HepG2 (cell line): ENCODE measurements around the gene RIOK3. TPM values are rescaled to one million over a fixed set of nuclear protein-coding genes. Genes with fewer than 3 reads are reported as not detected.

Experiments
- ELF1 ChIP-seq: sonication (generic); formaldehyde crosslinking; IDR thresholded peaks from 2 replicates; pipeline ENCODE4 v1.4.0; 2020; ENCODE audit warnings: missing genetic modification reagents
- ELF3 ChIP-seq: IDR thresholded peaks from 2 replicates; pipeline ENCODE4 v1.6.1; 2016; ENCODE audit warnings: missing genetic modification reagents, missing compliant biosample characterization
- FOXO4 ChIP-seq: sonication (generic); formaldehyde crosslinking; conservative IDR thresholded peaks from 2 replicates; pipeline ENCODE4 v1.8.1; 2023; ENCODE audit warnings: missing genetic modification reagents
- GPN1 ChIP-seq: sonication (generic); formaldehyde crosslinking; IDR thresholded peaks from 2 replicates; pipeline ENCODE4 v1.5.1; 2020; ENCODE audit warnings: missing genetic modification reagents, borderline replicate concordance
- SIN3B ChIP-seq: fragments of 150-350 bp; IDR thresholded peaks from 2 replicates; pipeline ENCODE4 v1.6.1; 2014; ENCODE audit warnings: low read length
- ZBED4 ChIP-seq: sonication (generic); formaldehyde crosslinking; IDR thresholded peaks from 2 replicates; pipeline ENCODE4 v1.4.0; 2020; ENCODE audit warnings: missing genetic modification reagents, borderline replicate concordance
- ZBTB10 ChIP-seq: sonication (generic); formaldehyde crosslinking; IDR thresholded peaks from 2 replicates; pipeline ENCODE4 v1.4.0; 2020; ENCODE audit warnings: missing genetic modification reagents, borderline replicate concordance
- ZBTB3 ChIP-seq: sonication (generic); formaldehyde crosslinking; IDR thresholded peaks from 2 replicates; pipeline ENCODE4 v1.4.0; 2020; ENCODE audit warnings: low read depth, mild to moderate bottlenecking, moderate library complexity, missing genetic modification reagents, borderline replicate concordance
- ZFP62 ChIP-seq: sonication (generic); formaldehyde crosslinking; IDR thresholded peaks from 2 replicates; pipeline ENCODE4 v1.4.0; 2020; ENCODE audit warnings: missing genetic modification reagents
- ZMYM4 ChIP-seq: sonication (generic); formaldehyde crosslinking; IDR thresholded peaks from 2 replicates; pipeline ENCODE4 v1.8.1; 2023; ENCODE audit warnings: mild to moderate bottlenecking, missing genetic modification reagents
- ZNF350 ChIP-seq: sonication (generic); formaldehyde crosslinking; IDR thresholded peaks from 2 replicates; pipeline ENCODE4 v1.4.0; 2020; ENCODE audit warnings: mild to moderate bottlenecking, low read depth, missing genetic modification reagents, borderline replicate concordance
- ZNF556 ChIP-seq: sonication (generic); formaldehyde crosslinking; IDR thresholded peaks from 2 replicates; pipeline ENCODE4 v1.4.0; 2020; ENCODE audit warnings: mild to moderate bottlenecking, missing genetic modification reagents, borderline replicate concordance
- ZNF747 ChIP-seq: sonication (generic); formaldehyde crosslinking; IDR thresholded peaks from 2 replicates; pipeline ENCODE4 v1.8.1; 2023; ENCODE audit warnings: missing genetic modification reagents, mild to moderate bottlenecking, borderline replicate concordance
- ZSCAN20 ChIP-seq: sonication (generic); formaldehyde crosslinking; IDR thresholded peaks from 2 replicates; pipeline ENCODE4 v1.4.0; 2020; ENCODE audit warnings: missing genetic modification reagents, mild to moderate bottlenecking, borderline replicate concordance
- polyA plus RNA-seq, 8 experiments: library from polyadenylated mRNA; depleted of rRNA in 3 of 8; stranded (reverse) in 7 of 8; unstranded in 1 of 8; fragments of >200 nt; fragmentation: Illumina TruSeq in 4 of 8; extraction: Trizol in 4 of 8; gene quantifications; 2 replicates each; pipeline versions ENCODE4 v1.2.1 to v1.2.3, GENCODE V29; 2011 to 2016; ENCODE audit warnings: low read depth in 4 of 8, missing spikeins in 1 of 8, mixed read lengths in 1 of 8; ENCODE audit not compliant: insufficient read depth in 1 of 8
- total RNA-seq, 5 experiments: library from RNA; depleted of rRNA; stranded (reverse); fragments of >200 nt; fragmentation: Illumina TruSeq; extraction: Trizol; gene quantifications; 2 replicates each; pipeline ENCODE4 v1.2.3, GENCODE V29; 2016; ENCODE audit warnings: low read depth in 1 of 5
- TF ChIP-seq, protein P1 (sequence below): sonication (generic); formaldehyde crosslinking; IDR thresholded peaks from 2 replicates; pipeline ENCODE4 v1.8.1; 2023; ENCODE audit warnings: mild to moderate bottlenecking, missing genetic modification reagents
- TF ChIP-seq, protein P2 (sequence below): sonication (generic); formaldehyde crosslinking; IDR thresholded peaks from 2 replicates; pipeline ENCODE4 v1.8.1; 2023; ENCODE audit warnings: mild to moderate bottlenecking, missing genetic modification reagents
- TF ChIP-seq, protein P3 (sequence below): sonication (generic); formaldehyde crosslinking; IDR thresholded peaks from 2 replicates; pipeline ENCODE4 v1.5.0; 2020; ENCODE audit warnings: mild to moderate bottlenecking, missing genetic modification reagents

Gene RIOK3
- total and polyA plus RNA-seq, 2 of the 13 experiments (the other 11 are each of a cell fraction or from before 2014, with no cell fraction given) = 26.7 to 36.0 TPM

DNA sequence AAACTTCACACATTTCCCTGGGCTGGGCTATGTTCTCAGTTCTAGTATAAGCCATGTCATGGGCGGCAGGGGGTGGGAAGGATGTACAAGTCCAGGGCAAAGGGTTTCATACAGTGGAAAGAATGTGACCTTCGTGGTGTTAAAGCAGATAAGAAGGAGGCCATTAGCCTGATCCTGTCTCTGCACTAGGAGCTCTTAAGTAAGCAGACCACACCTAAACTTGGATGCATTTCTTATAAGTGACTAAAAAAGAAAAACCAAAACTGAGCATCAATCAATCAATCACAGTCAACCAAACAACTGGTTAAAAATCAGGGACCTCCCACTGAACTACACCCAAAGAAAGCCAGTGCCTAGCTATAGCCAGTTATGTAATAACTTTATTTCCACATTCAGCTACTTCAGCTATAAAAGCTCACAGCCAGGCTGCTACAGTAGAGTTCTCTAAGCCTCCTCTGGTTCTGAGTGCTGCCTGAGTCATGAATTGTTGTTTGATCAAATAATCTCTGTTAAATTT lies 46.8 kb upstream of the RIOK3 start (continued):
- TF ChIP-seq ZBTB10 (CRISPR knock-in tag) (no peak), GPN1 (CRISPR knock-in tag) (no peak), ZNF350 (CRISPR knock-in tag) (no peak), ZFP62 (CRISPR knock-in tag) (no peak), SIN3B (no peak), ZNF747 (no peak), ZBTB3 (no peak), ZMYM4 (CRISPR knock-in tag) (peak; percentile 31; the same call in 1 of the 2 replicates), FOXO4 (CRISPR knock-in tag) (no peak), ZNF556 (CRISPR knock-in tag) (no peak), ZSCAN20 (no peak), ELF1 (CRISPR knock-in tag) (no peak), ELF3 (CRISPR knock-in tag) (no peak), ZBED4 (CRISPR knock-in tag) (no peak)
- TF ChIP-seq, protein P1, sequence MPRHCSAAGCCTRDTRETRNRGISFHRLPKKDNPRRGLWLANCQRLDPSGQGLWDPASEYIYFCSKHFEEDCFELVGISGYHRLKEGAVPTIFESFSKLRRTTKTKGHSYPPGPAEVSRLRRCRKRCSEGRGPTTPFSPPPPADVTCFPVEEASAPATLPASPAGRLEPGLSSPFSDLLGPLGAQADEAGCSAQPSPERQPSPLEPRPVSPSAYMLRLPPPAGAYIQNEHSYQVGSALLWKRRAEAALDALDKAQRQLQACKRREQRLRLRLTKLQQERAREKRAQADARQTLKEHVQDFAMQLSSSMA (CRISPR knock-in tag) = no peak
- TF ChIP-seq, protein P2, sequence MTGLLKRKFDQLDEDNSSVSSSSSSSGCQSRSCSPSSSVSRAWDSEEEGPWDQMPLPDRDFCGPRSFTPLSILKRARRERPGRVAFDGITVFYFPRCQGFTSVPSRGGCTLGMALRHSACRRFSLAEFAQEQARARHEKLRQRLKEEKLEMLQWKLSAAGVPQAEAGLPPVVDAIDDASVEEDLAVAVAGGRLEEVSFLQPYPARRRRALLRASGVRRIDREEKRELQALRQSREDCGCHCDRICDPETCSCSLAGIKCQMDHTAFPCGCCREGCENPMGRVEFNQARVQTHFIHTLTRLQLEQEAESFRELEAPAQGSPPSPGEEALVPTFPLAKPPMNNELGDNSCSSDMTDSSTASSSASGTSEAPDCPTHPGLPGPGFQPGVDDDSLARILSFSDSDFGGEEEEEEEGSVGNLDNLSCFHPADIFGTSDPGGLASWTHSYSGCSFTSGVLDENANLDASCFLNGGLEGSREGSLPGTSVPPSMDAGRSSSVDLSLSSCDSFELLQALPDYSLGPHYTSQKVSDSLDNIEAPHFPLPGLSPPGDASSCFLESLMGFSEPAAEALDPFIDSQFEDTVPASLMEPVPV (CRISPR knock-in tag) = no peak
- TF ChIP-seq, protein P3, sequence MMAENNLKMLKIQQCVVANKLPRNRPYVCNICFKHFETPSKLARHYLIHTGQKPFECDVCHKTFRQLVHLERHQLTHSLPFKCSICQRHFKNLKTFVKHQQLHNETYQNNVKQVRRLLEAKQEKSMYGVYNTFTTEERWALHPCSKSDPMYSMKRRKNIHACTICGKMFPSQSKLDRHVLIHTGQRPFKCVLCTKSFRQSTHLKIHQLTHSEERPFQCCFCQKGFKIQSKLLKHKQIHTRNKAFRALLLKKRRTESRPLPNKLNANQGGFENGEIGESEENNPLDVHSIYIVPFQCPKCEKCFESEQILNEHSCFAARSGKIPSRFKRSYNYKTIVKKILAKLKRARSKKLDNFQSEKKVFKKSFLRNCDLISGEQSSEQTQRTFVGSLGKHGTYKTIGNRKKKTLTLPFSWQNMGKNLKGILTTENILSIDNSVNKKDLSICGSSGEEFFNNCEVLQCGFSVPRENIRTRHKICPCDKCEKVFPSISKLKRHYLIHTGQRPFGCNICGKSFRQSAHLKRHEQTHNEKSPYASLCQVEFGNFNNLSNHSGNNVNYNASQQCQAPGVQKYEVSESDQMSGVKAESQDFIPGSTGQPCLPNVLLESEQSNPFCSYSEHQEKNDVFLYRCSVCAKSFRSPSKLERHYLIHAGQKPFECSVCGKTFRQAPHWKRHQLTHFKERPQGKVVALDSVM (CRISPR knock-in tag) = no peak
